Stimulated activated CD8-positive, alpha-beta memory T cell treated with anti-CD3 and anti-CD28 coated beads, Interleukin-12 subunit alpha, Interleukin-12 subunit beta, amount 100 ng/mL, for 24 hours (primary cell): ENCODE results near the gene USP31.
"Not testable (repeated sequence)": the region's sequence is repeated elsewhere in the genome, so short reads cannot be mapped to it uniquely, and the experiment has no call there.

Source experiments
- DNase-seq: peaks from one replicate; pipeline ENCODE4 v3.0.0-alpha.2; 2020; ENCODE audit errors: extremely low read depth

The USP31 gene

DNA sequence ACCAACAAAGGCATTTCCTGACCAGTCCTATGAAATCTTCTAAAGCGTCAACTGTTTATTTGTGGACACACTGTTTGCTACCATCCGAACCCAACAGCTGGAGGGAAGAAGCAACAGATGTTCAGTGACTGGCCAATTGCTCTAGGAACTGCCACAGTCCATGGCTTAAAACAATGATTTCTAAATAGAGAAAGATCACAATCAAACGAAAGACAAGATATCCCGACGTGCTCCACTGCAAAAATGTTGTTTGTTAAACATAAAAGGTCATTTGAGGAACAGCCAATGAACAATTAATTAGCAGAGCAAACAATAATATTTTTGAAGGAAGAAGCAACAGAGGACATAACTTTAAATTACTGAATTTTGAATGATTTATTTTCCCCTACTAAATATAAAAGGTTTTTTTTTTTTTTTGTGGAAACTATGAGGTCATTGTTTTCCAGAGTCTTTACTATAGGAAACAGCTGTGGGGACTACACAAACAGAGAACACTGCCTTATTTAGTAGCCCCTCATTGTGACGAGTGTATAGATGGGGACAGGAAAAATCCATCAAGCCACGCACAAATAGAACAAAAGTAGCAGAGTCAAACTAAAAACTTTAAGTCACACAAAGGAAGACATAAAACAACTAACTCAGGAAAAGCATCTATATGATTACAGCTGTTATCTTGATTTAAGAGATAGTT lies 17.2 kb downstream of the USP31 start:
- no peak for DNase-seq

DNA sequence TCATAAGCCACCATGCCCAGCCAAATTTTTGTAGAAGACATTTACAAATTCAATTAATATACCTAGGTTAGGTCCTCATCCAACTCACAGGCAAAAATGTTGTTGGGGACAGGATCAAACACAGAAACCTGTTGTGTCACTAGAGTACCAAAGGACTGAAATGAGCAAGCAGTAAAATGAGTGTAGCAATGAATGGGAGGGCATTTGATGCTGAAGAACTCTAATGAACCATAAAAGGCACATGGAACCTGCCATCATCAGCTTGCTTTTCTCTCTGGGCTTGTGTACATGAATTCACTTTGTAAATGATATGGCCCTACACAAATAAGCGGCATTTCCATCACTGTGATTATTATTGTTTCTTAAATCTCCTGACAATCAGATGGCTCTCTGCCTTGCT lies 17.8 kb downstream of the USP31 start:
- no peak for DNase-seq

DNA sequence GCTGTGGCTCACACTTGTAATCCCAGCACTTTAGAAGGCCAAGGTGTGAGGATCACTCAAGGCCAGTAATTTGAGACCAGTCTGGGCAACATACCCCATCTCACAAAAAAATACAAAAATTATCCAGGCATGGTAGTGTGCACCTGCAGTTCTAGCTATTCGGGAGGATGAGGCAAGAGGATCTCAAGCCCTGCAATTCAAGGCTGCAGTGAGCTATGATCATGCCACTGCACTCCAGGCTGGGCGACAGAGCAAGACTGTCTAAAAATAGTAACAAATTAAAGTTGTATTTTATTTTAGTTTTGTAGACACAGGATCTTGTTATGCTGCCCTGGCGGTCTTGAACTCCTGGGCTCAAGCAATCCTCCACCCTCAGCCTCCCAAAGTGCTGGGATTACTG lies 18.2 kb downstream of the USP31 start:
- DNase-seq: no peak

DNA sequence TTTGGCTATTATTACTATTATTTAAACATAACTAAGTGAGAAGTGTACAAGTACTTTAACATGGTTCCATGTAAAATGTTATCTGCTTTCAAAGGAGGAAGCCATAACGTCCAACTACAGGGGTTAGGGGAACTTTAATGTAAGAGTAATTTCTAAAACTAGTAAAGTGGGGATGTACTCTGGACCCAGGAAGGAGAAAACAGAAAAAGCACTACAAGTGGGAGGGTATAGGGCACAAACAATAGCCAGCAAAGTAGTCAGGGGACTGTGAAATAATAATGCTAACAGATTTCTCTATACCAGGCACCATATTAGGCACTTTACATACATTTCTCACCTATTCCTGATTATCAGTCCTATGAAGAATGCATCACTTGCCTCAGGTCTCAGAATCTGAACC lies 19.6 kb downstream of the USP31 start:
- no peak for DNase-seq

DNA sequence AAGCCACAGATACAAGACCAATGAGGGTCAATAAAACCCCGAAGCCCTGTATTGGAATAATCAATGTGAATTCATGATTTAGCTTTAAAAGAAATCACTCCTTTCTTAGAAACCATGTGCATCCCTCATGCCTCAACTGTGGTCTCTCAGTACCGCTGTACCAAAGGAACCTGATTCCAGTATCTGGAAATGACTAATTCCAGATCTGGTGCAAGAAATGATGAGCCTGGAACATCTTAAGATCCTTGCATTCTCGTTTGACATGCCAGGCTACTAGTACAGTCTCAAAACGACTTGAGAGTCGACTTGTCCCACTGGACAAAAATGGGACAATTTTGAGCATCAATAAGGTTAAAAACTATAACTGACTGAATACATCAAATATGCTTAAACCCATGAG lies 21.2 kb downstream of the USP31 start:
- DNase-seq: no peak

DNA sequence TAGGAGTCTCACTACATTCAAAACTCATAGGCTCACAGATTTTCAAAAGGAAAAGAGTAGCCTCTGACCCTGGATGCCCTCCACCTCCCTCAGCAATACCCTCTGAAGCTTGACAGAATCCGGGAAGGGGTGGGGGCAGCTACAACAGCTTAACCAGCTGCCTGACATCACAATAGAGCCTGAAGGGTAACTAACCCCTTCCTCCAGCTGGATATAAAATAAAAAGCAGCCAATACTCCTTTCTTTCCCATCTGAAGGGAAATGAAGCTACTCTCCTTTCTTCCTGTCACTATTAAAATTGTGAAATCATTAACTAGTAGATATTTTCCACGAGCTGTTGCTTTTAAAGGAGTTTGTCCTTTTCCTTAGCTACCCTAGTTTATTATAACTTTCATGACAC lies 24.0 kb downstream of the USP31 start:
- DNase-seq: no peak

DNA sequence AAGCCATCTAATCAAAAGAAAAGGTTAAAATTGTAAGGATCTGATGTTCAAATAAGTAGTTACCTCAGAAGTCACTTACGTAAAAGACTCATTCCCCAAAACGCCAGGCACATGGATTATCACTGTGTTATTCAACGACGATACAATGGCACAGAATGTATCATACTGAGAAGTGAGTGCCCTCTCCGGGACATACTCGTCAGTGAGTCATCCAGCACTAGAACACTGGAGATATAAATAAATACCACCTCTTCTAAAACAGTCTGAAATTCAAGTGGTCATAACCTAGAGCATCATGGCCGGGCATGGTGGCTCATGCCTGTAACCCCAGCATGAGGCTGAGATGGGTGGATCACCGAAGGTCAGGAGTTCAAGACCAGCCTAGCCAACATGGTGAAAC lies 24.9 kb downstream of the USP31 start:
- DNase-seq: no peak

DNA sequence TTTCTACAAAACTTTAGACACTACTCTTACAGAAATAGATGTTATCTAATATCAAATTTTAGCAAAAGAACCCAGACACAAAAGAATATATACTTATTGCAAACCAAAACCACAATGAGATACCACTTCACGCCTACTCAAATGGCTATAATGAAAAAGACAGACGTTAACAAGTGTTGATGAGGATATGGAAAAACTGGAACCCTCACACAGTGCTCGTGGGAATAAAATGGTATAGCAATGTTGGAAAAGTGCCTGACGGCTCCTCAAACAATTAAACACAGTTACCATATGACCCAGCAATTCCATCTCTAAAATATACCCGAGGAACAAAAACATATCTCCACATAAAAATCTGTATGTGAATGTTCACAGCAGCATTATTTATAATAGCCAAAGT lies 27.1 kb downstream of the USP31 start:
- no peak for DNase-seq

DNA sequence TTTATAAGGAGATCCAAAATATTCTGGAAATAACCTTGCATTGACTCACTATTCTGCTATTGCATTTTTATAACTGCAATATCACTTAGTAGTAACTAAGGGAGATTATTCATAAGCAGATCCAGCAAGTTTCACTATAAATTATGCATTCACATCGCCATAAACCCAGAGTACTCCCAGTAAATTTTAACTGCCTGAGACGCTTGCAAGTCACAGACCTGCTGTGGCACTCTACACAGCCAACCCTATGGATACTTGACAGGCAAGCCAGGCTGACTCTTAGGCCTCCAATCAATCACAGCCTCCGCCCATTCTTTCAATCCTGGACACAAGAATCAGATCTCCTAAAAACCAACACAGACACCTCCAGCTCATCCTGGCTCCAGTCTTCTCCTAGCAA lies 28.2 kb downstream of the USP31 start:
- DNase-seq: no peak

DNA sequence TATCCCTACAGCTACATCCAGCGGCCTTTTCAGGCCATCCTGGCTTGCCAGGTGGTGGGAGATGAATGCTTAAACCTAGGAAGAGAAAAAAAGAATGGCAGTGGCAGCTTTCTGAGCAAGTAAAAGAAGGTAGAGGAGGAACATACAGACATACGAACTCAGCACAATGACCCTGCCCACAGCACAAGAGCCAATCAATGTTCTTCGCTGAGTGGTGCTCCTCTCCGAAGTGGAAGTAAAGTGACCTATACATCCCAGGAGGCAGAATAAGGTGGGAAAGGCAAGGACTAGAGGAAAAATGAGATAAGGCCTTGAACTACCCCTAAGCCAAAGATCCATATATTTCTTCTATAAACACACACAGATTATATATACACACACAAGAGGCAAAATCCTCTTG lies 28.7 kb downstream of the USP31 start:
- no peak for DNase-seq

DNA sequence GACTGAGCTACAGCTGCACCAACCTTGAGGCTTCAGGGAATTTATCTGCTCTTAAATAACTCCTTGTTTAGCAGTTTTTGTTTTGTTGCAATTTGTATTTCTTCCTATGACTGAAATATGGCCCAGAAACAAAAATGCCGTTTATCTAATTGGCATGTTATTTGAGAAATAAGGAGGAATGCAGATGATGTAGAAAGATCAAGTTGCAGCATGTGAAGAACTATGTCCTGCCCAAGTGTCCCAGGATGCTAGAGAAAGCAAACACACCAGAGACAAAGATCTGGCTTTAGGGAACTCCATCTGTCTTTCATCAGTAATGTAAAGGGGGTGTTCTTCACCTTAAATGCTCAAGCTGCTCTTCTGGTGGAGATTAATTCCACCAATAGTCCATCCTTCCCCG lies 29.7 kb downstream of the USP31 start:
- no peak for DNase-seq

DNA sequence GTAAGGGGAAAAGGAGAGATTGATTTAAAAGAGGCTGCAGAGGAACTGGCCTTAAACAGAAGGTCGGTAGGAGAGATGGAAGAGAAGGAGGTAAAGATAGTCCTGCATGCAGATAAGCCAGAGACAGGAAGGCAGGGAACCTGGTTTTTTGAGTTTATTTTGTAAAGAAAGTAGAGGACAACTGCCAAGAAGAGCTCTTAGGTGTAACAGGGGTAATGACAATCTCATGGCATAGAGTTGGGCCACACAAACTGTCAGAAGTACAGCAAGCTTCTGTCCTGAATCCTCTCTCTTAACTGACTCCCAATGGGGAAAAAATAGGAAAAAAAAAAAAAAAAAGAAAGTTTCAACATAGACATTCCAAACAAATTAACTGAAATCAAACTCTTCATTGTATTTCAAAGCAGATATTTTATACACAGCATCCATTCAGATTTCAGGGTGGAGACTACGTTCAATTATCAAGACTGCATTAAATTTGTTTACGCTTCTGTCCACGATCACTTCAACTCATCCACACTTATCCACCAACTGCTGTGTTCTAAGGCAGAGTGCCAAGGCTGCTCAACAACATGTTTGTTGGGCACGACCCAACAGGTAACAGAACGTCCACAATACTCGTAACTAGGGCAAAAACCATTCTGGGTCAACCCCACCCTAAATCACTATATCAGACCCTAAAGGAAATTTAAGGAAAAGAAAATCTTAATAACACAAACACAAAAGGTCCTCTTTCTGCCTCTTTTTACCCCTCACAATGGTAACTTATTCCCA lies 34.9 kb downstream of the USP31 start:
- no peak for DNase-seq

DNA sequence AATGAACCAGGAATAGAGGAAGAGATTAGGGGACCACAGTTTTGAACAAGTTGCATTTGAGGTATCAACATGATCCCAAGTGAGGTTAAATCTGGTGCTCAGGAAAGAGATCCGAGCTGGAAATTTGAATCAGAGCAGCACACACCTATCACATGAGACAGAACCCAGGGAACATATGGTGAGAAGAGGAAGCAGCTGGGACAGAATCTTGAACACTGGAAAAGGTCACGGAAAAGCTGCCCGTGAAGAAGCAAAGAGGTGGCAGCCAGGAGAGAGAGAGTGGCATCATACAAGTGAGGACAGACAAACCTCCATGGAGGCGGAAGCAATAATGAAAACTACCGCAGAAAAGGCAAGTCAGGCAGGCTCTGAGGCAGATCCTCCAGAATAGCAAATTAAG lies 36.1 kb downstream of the USP31 start:
- DNase-seq: no peak

DNA sequence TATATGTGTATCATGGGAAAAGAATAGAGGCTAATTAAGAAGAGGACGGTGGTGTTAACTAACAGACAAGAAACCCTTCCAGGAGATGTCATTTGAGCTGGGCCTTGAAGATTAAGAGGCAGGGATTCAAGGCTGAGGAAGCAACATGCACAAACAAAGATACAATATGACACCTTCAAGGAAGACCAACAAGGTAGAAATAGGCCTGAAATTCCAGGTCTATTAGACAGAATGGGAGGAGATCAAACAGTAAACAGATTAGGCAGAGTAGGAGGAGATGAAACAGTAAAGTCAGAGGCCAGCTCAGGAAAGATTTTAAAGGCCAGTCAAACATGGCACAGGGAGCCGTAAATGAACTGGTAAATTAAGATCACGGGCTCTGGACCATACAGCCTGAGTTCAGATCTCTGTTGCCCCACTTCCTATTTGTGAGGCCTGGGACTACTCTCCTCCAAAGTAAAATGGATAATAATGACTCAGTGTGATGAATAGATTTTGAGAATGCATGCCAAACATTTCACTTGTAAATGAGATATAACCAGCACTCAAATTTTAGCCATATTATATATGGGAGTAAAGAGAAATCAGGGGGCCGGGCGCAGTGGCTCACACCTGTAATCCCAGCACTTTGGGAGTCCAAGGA lies 38.9 kb downstream of the USP31 start:
- DNase-seq: no peak

DNA sequence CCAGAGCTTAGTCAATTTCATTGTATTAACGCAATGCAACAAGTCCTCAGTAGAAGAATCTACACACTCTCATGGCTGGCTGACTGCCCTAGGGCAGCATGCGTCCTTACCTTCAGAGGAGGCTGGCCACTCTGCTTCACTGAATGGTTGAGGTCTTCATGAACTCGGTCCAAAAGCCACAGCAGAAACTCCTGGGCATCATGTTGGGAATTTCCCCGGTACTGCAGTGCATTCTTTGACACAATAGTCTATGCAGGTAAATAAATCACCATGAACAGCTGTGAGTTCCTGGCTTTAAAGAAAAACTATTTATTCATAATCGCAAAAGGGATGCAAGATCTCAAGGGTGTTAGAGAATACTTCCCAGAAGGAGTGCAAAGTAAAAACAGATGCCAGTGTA lies 41.3 kb downstream of the USP31 start:
- DNase-seq: no peak

DNA sequence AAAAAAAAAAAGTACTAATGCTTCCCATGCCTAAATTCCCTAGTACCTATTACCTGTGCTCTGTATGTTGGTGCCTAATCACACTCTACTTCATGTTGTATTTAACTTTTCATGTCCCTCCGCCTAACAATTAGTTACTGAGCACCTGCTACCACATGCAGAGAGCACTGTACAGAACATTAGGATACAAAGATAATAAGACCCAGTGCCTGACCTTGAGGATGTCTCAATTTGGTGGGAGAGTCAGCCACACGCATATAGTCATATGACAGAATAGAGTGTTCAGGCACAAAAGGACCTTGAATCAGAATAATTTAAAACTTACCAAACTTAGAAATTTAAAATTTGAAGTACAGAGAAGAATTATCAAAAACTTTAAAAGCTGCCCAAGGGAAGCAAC lies 42.1 kb downstream of the USP31 start:
- no peak for DNase-seq

DNA sequence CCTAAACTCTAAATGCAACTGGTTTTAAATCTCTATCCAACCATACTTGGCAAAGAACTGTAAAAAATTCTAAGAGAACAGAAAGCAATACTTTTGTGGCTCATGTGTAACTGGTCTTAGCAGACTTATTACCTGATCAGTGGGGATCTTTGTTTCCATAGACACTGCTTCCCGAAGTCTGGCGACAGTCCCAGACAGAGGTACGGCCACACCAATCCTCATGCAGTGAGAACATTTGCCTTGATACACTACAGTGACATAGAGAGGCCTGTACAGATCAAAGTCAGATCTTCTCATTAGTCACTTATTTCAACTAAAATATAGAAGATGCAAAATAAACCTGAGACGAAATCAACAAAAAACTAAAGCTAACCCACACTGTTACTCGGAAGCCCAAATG lies 43.9 kb downstream of the USP31 start:
- DNase-seq: no peak

DNA sequence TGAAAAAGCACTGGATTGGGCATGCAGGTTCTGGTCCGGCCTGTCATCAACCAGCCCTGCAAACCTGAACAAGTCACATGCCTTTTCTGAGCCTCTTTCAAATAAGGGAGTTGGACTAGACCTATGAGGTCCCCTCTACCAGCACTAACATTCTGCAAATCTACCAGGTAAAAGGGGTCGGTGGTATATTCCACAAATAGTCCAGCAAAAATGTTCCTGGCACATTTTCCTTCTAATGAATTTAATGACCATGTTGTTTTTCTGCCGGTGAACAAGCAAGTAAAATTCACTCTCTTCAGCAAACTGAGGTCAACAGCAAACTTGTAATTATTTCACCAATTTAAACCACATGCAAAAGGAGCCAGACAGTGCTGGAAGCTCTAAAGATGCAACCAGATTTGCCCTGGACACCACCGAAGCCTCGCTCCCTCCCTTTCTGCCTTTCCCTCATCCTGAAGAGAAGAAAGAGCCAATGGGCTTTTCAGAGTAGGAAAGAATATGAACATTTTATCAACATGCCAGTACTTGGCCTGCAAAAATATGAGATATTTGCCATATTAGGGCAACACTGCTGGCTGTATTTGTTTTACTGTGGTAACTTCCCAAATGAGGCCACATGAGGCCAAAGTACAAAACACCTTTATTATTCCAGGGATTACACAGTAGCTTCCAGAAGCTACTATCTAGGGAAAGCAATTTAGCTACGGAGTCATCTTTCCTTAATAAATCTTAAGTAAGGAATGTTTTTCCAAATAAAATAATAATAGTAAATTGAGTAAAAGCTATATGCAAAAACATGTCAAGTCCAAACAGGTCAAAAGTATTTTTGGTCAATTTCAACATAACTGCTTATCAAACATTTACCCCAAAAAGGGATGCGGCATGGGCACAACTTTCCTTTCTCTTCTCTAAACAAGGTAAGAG lies 45.0 kb downstream of the USP31 start:
- no peak for DNase-seq

DNA sequence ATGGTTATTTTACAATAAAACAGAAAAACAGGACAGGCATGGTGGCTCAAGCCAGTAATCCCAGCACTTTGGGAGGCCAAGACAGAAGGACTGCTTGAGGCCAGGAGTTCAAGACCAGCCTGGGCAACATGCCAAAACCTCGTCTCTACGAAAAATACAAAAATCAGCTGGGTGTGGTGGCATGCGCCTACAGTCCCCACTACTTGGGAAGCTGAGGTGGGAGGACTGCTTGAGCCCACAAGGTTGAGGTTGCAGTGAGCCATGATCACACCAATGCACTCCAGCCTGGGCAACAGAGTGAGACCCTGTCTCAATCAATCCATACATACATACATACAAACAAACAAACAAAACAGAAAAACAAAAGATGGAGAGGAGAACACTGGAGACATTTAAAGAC lies 45.6 kb downstream of the USP31 start:
- DNase-seq: no peak

DNA sequence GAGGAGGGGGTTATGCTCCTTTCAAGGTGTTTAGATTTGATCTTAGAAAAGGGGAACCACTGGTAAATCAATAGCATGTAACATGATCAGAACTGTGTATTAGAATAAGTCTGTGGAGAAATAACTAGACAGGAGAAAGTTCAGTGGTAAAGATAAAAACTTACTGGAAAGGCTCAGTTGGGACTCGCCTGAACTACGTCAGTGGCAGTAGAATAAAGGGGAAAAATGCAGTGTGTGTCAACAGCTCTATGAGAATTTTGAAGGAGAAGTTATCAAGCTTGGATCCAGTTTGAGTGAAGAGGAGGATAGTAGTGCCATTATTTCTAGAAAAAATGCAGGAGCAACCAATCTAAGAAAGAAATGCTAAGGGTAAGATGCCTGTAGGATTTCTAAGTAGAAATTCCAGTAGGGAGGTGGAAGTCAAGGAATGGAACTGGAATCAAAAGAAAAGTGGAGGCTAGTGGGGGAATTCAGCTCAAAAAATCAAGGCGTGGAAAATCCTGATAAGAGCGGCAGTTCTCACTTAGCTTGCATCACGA lies 48.2 kb downstream of the USP31 start:
- DNase-seq: no peak

DNA sequence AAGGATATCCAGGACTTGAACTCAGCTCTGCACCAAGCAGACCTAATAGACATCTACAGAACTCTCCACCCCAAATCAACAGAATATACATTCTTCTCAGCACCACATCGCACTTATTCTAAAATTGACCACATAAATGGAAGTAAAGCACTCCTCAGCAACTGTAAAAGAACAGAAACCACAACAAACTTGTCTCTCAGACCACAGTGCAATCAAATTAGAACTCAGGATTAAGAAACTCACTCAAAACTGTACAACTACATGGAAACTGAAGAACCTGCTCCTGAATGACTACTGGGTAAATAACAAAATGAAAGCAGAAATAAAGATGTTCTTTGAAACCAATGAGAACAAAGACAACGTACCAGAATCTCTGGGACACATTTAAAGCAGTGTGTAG lies 52.8 kb downstream of the USP31 start:
- not testable (repeated sequence) for DNase-seq

DNA sequence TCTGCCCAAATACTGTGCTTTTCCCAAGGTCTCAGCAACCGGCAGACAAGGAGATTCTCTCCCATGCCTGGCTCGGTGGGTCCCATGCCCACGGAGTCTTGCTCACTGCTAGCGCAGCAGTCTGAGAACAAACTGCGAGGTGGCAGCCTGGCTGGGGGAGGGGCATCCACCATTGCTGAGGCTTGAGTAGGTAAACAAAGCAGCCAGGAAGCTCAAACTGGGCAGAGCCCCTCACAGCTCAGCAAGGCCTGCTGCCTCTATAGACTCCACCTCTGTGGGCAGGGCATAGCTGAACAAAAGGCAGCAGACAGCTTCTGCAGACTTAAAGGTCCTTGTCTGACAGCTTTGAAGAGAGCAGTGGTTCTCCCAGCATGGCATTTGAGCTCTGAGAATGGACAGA lies 55.1 kb downstream of the USP31 start:
- not testable (repeated sequence) for DNase-seq
